Left ventricle myocardium inferior (tissue), 1 donor: Measurements from ENCODE around the gene TBC1D30. TPM values are rescaled to one million over a fixed set of nuclear protein-coding genes. Genes with fewer than 3 reads are reported as not detected.

Experiments used
- DNase-seq: peaks from one replicate; pipeline ENCODE4 v3.0.0-alpha.2; 2020
- H3K27ac ChIP-seq: fragments of 200-600 bp; replicated peaks from 2 replicates; pipeline ENCODE4 v1.8.0; 2021
- H3K27me3 ChIP-seq: fragments of 200-600 bp; 2 replicates; pipeline ENCODE4 v1.8.0; 2021; ENCODE audit warnings: low read depth
- H3K36me3 ChIP-seq: fragments of 200-600 bp; 2 replicates; pipeline ENCODE4 v1.8.0; 2021
- H3K4me1 ChIP-seq: fragments of 200-600 bp; 2 replicates; pipeline ENCODE4 v1.8.0; 2021
- H3K4me3 ChIP-seq: fragments of 200-600 bp; 2 replicates; pipeline ENCODE4 v1.8.0; 2021; ENCODE audit warnings: mild to moderate bottlenecking, moderate library complexity
- H3K9me3 ChIP-seq: fragments of 200-600 bp; replicated peaks from 2 replicates; pipeline ENCODE4 v1.8.0; 2021
- CTCF ChIP-seq: fragments of 200-600 bp; IDR thresholded peaks from 2 replicates; pipeline ENCODE4 v1.8.0; 2021; ENCODE audit warnings: antibody characterized with exemption, mild to moderate bottlenecking, borderline replicate concordance
- intact Hi-C: fragments of 100-400 bp; cut with micrococcal nuclease; formaldehyde crosslinking; loops from one replicate; pipeline ENCODE4 v1.11.0; 2022
- total RNA-seq: library from RNA; stranded (reverse); fragmentation: NEBNext Ultra II Directional; extraction: Animal tissue kit (Norgen Biotek cat#: 25700); gene quantifications from one replicate; pipeline ENCODE4 v1.2.1, GENCODE V29; 2021
- donor health status: DM: no; HTN: yes; CAD: no; lungs with severe emphysema.

The TBC1D30 gene
- total RNA-seq, 1 donor from 2014 or later, result 0.77 TPM

DNA sequence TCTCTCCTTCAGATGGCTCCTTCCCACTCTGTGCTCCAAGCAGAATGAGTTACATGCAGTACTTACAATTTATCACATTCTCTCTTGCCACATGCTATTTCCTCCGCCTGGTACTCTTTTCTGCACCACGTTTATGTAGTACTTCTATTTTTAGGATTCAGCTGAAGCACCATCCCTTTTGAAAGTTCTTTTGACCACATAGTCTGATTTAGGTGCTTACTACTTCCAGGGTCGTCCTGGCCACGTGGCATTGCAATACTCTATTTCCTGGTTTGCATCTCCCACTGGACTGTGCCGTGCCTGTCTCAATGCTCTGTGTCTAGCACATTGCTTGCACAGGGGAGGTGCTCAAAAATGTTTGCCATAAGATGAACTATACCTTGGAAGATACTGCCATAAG lies 16.3 kb upstream of the TBC1D30 start:
- no peaks in the 10 kb centered on the region for H3K36me3 ChIP-seq
- no peak for DNase-seq
- H3K27me3 ChIP-seq, result peaks cover 6% of the 10 kb centered on the region
- H3K27ac ChIP-seq, result no peak overlapping the region
- intact Hi-C loops, result no loop called here
- peaks cover 7% of the 10 kb centered on the region for H3K4me1 ChIP-seq
- H3K9me3 ChIP-seq, result no peaks in the 10 kb centered on the region
- no peak overlapping the region for H3K4me3 ChIP-seq
- no peak for TF ChIP-seq CTCF

GRCh38 chr12:64810831-64811230 lies 13.6 kb upstream of the TBC1D30 start:
- Histone ChIP-seq H3K9me3 (no peaks in the 10 kb centered on the region), H3K36me3 (no peaks in the 10 kb centered on the region), H3K4me1 (peaks cover 7% of the 10 kb centered on the region), H3K27ac (no peak overlapping the region), H3K4me3 (no peak overlapping the region), H3K27me3 (no peaks in the 10 kb centered on the region)
- no peak for DNase-seq
- no peak for TF ChIP-seq CTCF
- intact Hi-C loops, result no loop called here

- H3K9me3 ChIP-seq, result no peaks in the 10 kb centered on the region
- no peaks in the 10 kb centered on the region for H3K36me3 ChIP-seq
- no peak for TF ChIP-seq CTCF
- no peak overlapping the region for H3K27ac ChIP-seq
- intact Hi-C loops, result no loop called here
- no peaks in the 10 kb centered on the region for H3K4me1 ChIP-seq
- no peak for DNase-seq
- H3K27me3 ChIP-seq, result no peaks in the 10 kb centered on the region
- H3K4me3 ChIP-seq, result no peak overlapping the region
These were observed 10.7 kb upstream of the TBC1D30 start for GRCh38 chr12:64813723-64814122.

- Histone ChIP-seq H3K4me1 (no peaks in the 10 kb centered on the region), H3K36me3 (no peaks in the 10 kb centered on the region), H3K9me3 (no peaks in the 10 kb centered on the region), H3K4me3 (no peak overlapping the region), H3K27ac (no peak overlapping the region), H3K27me3 (no peaks in the 10 kb centered on the region)
- no peak for DNase-seq
- intact Hi-C loops, result no loop called here
- no peak for TF ChIP-seq CTCF
These were observed 10.0 kb upstream of the TBC1D30 start for GRCh38 chr12:64814432-64814831.

DNA sequence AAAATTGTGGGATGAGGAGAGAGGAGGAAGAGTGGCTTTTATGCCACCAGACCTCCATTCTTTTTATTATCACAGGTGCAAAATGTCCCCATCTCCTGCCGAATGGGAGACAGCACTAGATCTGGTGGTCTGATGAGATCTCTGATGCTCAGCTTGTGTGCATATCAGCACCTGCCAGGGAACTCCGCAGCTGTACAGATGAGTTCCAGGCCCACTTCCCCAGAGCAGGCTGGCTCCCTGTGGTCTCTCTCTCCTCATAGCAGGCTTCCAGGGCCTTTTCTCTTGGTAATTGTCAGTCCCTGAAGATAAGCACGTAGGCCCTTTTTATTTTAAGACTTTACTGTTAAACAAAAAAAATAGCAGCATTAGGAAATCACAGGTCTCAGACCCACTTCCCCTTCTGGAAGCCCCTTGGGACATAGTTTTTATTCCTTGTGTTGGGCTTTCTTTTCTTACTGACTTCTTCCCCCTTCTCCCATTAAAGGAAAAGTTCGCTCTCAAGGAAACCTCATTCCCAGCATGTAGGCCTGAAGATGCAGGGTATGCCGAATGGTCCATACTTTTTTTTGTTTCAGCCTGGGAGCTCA lies 4.5 kb upstream of the TBC1D30 start:
- Histone ChIP-seq H3K9me3 (peaks cover 10% of the 10 kb centered on the region), H3K27ac (no peak overlapping the region), H3K27me3 (peaks cover 16% of the 10 kb centered on the region), H3K36me3 (no peaks in the 10 kb centered on the region), H3K4me3 (no peak overlapping the region), H3K4me1 (peaks cover 10% of the 10 kb centered on the region)
- intact Hi-C loops, result no loop called here
- TF ChIP-seq CTCF, result no peak
- no peak for DNase-seq
